GM19438 (cell line): Measurements from ENCODE around the gene SPSB3.
"Not testable (repeated sequence)": the region's sequence is repeated elsewhere in the genome, so short reads cannot be mapped to it uniquely, and the experiment has no call there.

ENCODE experiments used
- ATAC-seq: cut with Tn5 transposase; IDR thresholded peaks from one replicate; pipeline ENCODE4 v1.9.1; 2021; ENCODE audit warnings: low read depth; ENCODE audit not compliant: unreplicated experiment

SPSB3 gene

DNA sequence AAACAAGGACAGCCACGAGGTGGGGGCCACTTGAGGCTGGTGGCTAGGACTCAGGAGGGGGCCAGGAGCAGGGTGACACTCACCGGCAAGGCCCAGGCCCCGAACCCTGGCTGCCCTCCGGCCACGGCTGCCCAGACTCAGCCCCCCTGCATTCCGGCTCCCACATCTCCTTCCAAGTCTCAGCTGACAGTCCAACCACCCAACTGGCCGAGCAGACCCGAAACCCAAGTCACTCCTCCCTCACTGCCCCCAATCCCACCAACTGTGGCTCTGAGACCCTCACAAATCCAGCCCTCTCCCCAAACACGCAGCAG is 34.9 kb upstream of the SPSB3 start:
- ATAC-seq, result no peak

DNA sequence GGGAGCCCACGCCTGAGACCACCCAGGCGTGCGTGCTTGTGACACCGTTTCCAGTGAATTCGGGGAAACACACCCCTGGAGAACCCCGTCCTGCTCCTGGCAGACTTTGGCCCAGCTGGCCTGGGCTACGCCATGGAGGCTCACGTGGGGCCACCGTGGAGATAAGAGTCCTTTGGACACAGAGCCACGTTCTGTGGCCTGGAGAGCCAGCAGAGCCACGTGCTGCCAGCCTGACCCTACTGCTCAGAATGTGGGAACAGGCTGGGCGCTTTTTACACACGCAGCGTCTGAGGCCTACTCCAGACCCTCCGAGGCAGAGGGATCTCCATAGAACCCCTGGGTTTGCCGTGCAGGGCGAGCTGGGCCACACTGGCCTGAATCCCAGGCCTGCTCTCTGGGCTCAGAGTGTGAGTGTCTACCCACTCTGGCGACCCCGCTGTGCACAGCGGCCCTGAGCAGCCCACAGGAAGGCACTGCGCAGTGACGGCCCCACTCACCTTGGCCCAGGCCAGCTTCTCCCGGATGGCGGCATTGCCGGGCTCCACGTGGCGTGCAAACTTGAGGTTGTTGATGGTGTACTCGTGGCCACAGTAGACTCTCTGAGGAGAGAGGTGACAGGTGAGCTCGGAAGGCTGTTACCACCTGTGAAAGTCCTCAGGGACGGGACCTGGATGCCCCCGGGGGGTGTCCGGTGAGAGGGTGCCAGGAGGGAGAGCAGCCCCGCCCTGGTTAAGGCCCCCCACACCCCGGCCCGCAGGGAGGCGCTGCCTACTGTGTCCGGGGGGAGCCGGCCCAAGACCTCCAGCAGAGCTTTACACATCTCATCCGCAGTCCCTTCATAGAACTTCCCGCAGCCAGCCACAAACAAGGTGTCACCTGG is 34.3 kb upstream of the SPSB3 start:
- no peak for ATAC-seq

DNA sequence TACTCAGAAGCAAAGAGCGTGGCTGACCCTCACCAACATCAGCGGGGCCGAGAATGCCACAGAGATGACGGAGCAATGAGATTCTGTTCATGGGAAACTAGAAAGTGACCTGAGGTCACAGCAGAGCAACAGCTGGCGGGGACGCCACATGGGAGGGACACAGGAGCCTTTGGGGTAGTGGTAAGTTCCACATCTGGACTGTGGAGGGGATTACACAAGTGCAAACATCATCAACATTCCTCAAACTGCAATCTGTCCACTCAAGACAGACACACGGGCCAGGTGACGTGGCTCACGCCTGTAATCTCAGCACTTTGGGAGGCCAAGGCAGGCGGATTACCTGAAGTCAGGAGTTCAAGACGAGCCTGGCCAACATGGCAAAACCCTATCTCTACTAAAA is 33.1 kb upstream of the SPSB3 start:
- no peak for ATAC-seq

DNA sequence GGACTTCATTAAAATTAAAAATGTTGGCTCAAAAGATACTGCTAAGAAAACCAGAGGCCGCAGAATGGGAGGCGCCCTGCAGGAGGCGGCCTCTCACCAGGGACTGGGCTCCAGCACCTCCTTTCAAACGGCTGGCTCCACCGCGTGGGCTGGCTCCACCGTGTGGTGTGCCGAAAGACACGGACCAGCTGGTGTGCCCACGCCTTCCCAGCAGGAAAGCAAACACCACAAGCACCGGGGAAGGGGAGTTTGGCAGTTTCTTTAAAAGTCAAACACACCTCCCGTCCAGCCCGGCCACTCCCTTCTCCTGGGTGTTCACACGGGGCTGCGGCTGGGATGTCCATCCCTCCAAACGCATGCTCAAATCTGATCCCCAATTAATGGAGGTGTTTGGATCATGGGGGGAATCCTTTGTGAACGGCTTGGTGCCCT is 30.4 kb upstream of the SPSB3 start:
- no peak for ATAC-seq

DNA sequence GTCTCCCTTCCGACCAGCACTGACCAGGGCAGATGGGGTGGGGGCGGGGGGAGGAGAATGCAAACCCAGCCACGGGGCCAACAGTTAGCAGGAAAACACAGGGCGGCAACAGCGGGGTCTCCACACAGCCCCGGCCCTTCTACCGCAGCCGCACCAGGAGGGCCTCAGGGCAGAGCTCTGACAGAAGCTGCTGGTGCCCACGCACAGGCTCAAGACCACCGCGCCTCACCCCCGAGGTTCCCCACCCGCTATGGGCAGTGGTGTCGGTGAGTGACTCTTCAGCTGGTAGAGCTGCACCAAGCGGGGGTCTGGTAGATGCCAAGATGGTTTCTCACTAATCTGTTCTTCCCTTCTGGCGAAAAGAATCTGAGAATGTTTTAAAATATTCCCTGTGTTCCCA is 28.2 kb upstream of the SPSB3 start:
- ATAC-seq, result no peak

DNA sequence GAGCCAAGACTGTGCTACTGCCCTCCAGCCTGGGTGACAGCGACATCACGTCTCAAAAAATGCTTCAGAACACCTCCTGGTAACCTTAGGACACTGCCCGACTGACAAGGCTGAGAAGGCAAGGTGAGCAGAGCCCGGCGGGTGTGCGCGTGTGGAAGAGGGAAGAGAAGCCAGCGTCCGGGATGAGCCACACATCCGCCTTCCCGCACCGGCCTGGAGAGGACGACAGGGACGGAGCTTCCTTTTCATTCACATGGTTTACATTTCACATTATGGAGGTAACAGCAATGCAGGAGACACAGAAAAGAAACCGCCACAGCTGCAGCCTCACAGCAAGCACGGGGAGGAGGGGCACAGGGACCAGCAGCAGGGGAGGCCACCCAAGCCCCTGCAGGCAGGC is 27.7 kb upstream of the SPSB3 start:
- no peak for ATAC-seq

DNA sequence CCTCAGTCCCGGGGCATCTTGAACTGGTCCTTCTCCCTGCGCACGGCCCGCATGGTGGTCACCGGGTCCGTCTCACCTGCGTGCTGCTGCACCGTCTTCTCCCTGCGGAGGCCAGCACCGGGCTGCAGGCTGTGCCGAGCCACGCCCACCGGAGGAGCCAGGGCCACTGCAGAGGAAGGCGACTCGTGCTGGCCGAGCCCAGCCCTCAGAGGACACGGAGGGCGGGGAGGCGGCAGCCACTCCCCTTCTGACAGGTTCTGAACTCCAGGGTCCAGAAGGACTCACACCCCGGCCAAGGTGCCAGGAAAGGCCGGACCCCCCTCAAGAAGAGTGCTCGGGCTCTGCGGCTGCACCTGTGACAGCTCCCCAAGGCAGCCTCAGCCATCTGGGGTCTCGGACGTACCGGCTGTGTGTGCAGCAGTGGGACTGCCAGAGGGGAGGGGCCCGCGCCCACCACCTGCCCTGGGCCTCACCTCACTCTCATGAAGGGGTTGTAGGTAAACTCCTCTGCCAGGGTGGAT is 27.0 kb upstream of the SPSB3 start:
- ATAC-seq, result no peak

DNA sequence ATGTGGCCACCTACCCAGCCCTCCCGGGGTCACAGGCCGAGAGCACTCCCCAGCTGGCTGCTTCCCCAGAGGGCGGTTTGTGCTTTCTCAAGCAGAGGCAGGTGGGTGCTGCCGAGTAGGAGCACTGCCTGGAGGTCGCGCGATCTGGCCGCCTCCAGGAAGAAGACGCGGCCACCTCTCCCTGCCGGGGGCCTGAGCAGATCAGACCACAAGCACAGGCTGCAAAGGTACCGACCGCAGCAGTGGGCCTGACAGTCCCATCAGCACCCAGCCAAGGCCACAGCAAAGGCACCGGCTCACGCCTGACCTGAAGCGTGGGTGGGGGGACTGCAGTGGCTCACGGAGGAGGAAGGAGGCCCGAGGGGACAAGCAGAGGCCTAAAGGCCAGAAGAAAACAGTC is 26.3 kb upstream of the SPSB3 start:
- ATAC-seq, result no peak

DNA sequence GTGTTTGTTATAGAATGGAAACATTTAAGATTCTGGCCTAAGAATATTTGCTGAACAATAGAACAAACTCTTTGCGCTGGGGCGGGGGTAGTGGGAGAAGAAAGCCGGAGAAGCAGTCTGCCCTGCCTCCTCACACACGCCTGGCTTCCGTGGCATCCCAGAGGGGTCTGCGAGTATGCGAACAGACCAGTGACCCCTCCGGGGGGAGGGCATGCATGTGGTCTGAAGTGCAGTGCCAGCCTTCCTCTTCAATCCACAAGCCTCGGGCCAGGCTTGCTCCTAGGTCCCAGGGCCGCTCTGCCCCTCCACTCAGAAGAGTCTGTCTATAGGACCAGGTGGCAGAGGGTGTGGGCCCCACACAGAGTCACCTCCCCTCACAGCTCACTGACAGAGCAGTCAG is 25.3 kb upstream of the SPSB3 start:
- no peak for ATAC-seq

DNA sequence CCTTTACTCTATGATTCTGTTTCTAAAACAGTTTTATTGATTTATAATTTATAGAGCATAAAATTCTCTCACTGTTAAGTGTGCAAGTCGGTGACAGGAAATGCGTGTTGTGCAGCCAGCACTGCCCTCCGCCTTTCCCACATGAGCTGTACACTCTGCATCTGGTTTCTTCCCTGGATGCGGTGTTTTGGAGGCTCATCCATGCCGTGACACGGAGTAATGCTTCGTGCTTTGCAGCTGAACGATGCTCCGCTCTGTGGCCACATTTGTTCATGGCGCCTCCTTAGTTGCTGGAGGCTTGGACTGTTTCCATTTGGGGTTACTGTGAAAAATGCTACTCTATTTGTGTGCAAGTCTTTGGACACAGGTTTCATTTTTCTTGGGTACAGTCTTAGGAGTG is 18.3 kb upstream of the SPSB3 start:
- no peak for ATAC-seq

DNA sequence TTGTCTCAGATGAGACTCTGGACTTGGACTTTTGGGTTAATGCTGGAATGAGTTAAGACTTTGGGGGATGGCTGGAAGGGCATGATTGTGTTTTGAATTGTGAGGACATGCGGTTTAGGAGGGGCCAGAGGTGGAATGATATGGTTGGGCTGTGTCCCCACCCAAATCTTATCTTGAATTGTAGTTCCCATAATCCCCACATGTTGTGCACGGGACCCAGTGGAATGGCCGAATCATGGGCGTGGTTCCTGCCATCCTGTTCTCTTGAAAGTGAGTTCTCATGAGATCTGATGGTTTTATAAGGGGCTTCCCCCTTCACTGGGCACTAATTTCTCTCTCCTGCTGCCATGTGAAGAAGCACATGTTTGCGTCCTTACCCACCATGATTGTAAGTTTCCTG is 16.9 kb upstream of the SPSB3 start:
- not testable (repeated sequence) for ATAC-seq

DNA sequence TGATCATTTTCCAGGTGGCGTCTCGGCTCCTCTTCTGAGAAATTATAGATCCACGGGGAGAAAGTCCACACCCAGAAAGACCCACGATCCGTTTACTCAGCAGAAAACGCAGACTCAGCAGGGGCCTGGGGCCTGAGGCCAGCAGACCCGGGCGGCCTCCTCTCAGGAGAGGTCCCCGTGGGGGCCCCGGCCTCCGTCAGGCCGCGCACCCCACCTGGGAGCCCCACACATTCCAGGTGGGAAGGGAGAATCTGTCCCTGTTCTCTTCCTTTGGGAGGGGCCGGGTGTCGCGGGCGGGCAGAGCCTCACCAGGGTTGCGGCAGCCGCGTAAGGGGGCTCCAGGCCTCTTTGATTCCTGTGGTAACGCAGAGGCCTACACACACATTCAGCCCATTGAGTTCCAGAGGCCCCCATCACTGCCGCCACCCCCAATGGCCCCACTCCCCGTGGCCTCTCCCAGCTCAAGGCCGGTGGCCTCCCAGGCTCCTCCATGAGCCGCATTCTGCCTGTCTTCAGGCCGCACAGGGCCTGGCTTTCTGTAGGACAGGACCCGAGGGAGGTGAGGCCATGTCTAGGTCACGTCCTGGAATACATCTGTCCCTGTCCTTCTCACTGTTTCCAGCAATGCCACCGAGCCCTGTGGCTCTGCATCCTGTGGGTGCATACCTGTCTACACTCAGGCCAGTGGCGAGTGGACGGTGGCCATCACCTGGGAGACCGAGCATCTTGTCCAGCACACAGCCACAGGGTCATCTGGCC is 12.7 kb upstream of the SPSB3 start:
- no peak for ATAC-seq

DNA sequence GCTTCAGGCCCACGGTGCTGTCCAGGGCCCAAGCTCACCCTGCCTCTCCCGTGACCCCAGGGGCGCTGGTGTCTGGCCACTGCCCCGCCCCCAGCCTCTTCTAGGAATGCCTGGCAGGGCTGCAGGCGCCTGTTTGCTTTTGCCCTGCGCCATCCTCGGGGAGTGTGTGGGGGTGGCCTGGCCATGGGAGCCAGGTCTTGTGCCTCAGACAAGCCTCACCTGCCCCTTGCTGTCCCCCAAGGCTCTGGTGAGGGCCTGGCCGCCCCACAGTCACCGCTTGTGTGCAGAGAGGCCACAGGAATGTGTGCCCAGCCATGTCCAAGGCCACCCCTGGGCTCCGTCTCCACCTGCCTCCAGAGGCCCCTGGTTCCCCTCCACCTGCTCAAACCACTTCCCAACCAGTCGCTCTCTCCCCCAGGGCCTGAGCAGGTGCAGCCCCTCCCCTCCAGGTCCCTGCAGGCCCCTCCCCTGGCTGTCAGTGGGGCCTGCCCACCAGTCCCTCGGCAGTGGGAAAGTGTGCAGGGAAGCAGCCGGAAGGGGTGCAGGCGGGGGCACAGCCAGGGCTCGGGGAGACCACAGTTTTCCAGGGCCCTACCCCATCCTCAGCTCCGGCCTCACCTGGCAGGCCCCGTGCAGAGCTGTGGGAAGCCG is 12.0 kb upstream of the SPSB3 start:
- ATAC-seq, result no peak

DNA sequence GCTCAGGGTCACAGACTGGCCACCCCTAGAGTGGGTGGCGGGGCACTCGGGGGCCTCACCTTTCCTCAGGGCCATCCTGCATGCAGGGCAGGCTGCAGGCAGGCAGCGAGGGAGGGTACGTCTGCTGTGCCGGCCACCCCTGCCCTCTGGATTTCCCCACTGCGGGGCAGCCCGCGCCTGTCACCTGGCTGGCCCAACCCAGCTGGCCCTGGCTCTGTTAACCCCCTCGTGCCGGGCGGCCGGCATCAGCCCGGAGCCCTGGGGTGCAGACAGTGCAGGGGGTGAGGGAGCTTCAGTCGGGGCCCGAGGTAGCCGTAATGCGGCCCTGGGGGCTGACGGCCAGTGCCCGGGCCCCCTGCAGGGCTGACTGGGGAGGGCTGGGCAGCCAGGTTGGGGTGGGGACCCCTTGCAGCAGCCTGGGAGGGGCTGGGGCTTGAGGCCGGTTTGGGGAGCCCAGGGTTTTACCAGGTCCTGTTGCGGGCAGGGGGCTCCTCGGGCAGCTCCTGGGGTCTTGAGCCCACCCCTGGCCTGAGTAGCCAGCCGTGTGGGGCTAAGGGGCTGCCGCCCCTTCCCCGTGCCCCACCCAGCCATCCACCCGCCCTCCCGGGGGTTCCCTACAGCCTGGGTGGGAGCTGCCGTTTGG is 11.3 kb upstream of the SPSB3 start, which contains the start of gene IGFALS:
TSS of gene IGFALS (minus strand) at position 128 of the 643 bp plus-strand sequence. CDS start at position 75, 53 bp downstream.
- no peak for ATAC-seq

DNA sequence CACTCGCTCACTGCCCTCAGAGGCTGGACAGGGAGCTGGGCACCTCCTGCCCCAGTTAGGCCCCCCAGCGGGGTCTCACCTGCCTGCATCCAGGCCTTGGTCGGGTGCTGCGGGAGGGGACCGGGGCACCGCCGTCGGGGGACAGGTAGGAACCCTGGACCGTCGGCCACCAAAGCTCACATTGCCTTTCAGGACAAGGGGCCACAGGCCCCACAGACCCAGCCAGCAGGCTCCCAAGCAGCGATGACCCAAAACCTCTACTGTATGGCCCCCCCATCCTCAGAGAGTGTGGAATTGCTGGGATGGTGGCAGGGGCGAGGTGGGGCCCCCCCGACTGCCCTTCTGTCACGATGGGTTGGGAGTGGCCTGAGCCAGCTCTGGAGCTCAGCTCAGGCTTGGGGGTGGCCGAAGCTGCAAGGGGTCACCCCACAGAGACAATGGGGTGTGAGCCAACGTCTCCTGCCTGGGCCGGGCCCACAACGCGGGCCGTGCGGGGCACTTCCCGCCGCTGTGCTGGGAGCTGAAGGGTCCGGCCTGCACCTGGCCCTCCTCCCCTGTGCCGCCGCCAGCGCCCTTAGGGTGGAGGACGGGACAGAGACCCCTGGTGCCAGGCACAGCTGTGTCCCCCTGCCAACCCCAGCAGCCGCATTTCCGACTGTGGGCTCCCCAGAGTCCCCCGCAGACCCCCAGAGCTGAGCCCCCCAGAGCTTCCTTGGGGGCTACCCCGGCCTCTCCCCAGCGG is 10.6 kb upstream of the SPSB3 start:
- ATAC-seq, result no peak

DNA sequence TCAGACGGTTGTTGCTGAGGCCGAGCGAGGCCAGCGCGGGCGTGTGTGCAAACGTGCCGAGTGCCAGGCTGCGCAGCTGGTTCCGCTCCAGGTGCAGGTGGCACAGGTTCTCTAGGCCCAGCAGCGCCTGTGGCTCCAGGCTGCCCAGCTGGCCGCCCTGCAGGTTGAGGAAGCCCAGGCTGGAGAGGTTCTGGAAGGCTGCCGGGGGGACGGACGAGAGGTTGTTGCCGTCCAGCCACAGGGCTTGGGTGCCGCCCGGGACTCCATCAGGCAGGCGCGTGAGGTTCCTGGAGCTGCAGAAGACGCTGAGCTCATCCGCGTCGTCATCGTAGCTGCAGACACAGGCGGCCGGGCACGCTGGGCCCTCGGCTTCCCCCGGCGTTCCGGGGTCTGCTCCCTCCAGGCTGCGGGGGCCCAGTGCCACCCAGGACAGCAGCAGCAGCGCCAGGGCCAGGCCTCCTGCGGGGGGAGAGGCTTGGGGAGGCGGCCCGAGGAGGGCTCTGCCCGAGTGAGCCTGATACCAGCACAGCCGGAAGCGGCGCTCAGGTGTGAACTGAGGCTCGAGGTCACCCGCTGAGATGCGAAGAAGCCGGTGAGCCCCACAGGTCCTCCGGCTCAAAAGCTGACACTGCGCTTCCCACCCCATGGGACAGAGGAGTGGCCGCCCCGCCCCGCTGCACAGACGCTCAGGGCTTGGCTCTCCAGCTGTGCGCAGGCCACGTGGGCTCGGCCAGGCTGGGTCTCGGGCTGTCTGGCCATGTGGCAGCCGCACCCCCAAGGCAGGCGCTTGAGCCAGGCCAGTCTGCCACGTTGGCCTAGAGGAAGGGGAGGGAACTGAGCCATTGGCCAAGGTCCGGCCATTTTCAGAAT is 9.8 kb upstream of the SPSB3 start:
- no peak for ATAC-seq

DNA sequence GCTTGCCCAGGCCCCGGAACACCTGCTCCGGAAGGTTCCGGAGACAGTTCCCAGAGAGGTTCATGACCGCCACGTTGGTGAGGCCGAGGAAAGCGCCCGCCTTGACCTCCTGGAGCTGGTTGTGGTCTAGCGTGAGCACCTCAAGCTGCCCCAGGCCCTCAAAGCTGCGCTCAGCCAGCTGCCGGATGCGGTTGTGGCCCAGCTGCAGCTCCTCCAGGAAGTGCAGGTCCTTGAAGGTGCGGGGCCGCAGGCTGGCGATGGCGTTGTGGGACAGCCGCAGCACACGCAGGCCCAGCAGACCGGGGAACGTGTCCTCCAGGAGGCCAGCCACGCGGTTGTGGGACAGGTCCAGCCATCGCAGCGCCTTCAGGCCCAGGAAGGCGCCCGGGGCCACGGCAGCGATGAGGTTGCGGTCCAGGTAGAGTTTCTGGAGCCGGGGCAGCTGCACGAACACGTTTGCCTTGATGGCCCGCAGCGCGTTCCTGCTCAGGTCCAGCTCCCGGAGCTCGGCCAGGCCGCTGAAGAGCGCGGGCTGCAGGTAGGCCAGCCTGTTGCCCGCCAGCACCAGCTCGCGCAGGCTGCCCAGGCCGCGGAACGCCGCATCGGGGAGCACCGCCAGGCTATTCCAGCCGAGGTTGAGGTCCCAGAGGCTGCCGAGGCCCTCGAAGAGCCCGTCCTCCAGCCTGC is 9.0 kb upstream of the SPSB3 start:
- ATAC-seq, result no peak

DNA sequence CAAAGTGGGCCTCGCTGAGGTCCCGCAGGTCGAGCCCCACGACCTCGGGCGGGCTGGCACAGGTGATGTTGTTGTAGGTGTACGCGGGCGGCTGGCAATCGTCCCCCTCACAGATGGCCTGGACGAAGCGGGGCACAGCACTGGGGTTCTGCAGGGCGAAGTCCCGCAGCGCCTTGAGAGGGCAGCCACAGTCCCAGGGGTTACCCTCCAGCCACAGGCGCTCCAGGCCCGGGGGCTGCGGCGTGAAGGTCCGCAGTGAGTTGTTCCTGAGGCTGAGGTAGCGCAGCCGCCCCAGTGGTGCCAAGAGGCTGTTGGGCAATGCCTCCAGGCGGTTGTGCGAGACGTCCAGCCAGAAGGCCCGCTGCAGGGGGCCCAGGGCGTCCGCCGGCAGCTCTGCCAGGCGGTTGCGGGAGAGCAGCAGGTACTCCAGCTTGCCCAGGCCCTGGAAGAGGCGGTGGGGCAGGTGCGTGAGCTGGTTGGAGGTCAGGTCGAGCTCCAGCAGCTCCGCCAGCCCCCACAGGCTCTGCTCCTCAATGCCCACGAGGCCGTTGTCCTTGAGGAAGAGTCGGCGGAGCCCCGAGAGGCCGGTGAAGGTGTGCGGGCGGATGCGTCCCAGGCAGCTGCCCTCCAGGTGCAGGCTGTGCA is 8.4 kb upstream of the SPSB3 start:
- no peak for ATAC-seq
